MCF 10A (cell line): Measurements from ENCODE around the gene TTC33. TPM values are rescaled to one million over a fixed set of nuclear protein-coding genes. Genes with fewer than 3 reads are reported as not detected.

Experiments used
- BruUV-seq: library from RNA; stranded (reverse); fragments of 400-500 nt; replicated peaks from 2 replicates; lab custom pipeline; 2021; lab: Mats Ljungman, UMichigan
- CTCF ChIA-PET: fragments of 300-600 bp; sonication (Branson Sonifier 250); formaldehyde crosslinking; extraction: SDS; loops from one replicate; lab custom pipeline; 2021; ENCODE audit warnings: antibody characterized with exemption, inconsistent platforms; lab: Yijun Ruan, JAX
- POLR2A ChIA-PET: fragments of 300-600, 350-650 bp; sonication (Branson Sonifier 250); formaldehyde crosslinking; extraction: SDS; loops from one replicate; lab custom pipeline; 2020; ENCODE audit warnings: antibody characterized with exemption, inconsistent platforms; lab: Yijun Ruan, JAX
- DNase-seq: peaks from one replicate; pipeline ENCODE4 v3.0.0-alpha.2; 2018; ENCODE audit not compliant: unreplicated experiment
- H3K27ac Mint-ChIP-seq: one replicate; pipeline ENCODE4 v1.8.0; 2022; ENCODE audit warnings: mild to moderate bottlenecking, low read depth, mixed read lengths; ENCODE audit not compliant: unreplicated experiment
- H3K27me3 Mint-ChIP-seq: one replicate; pipeline ENCODE4 v1.8.0; 2022; ENCODE audit warnings: mixed read lengths; ENCODE audit not compliant: insufficient read depth, unreplicated experiment
- H3K36me3 Mint-ChIP-seq: one replicate; pipeline ENCODE4 v1.8.0; 2022; ENCODE audit warnings: mild to moderate bottlenecking, moderate library complexity, mixed read lengths; ENCODE audit not compliant: insufficient read depth, unreplicated experiment
- H3K4me1 Mint-ChIP-seq: one replicate; pipeline ENCODE4 v1.8.0; 2022; ENCODE audit warnings: mixed read lengths; ENCODE audit not compliant: insufficient read depth, unreplicated experiment
- H3K4me3 Mint-ChIP-seq: one replicate; pipeline ENCODE4 v1.8.0; 2022; ENCODE audit warnings: mild to moderate bottlenecking, moderate library complexity, mixed read lengths; ENCODE audit not compliant: unreplicated experiment
- H3K9me3 Mint-ChIP-seq: one replicate; pipeline ENCODE4 v1.8.0; 2022; ENCODE audit warnings: mixed read lengths; ENCODE audit not compliant: unreplicated experiment
- intact Hi-C: fragments of 100-400 bp; cut with micrococcal nuclease; formaldehyde crosslinking; loops from 2 replicates; pipeline ENCODE4 v1.14.1; 2022
- total RNA-seq: library from RNA; stranded (reverse); gene quantifications from 2 replicates; pipeline ENCODE4 v1.2.3, GENCODE V29; 2022
- TF ChIP-seq, protein P1 (sequence below): fragments of 200-600 bp; IDR thresholded peaks from one replicate; pipeline ENCODE4 v1.8.0; 2022; ENCODE audit warnings: antibody characterized with exemption, mild to moderate bottlenecking; ENCODE audit not compliant: unreplicated experiment

Gene TTC33
- total RNA-seq, 1 experiment from 2014 or later = 13.3 TPM

GRCh38 chr5:40681363-40682153 is 74.2 kb downstream of the TTC33 start:
- no TSS peak for BruUV-seq
- no peak for DNase-seq
- ChIA-PET POLR2A (interaction anchor here (0.6 to 1.7 kb wide), 2 partner anchors 67 to 271 kb away, joined by 3 to 6 read pairs; no protein-coding TSS in a partner anchor), CTCF (interaction anchor here (0.7 to 6.4 kb wide), 4 partner anchors 54 to 967 kb away, joined by 3 to 63 read pairs (median 14); no protein-coding TSS in a partner anchor)
- Mint-ChIP-seq H3K27ac (no peak overlapping the region), H3K27me3 (no peaks in the 10 kb centered on the region), H3K36me3 (peaks cover 15% of the 10 kb centered on the region), H3K4me1 (peaks cover 68% of the 10 kb centered on the region), H3K9me3 (no peaks in the 10 kb centered on the region), H3K4me3 (peak overlapping the region; percentile 91)
- intact Hi-C loops = loop anchor here (10.0 kb wide), 1 partner anchor 457 kb away; no protein-coding TSS in a partner anchor
- TF ChIP-seq, protein P1, sequence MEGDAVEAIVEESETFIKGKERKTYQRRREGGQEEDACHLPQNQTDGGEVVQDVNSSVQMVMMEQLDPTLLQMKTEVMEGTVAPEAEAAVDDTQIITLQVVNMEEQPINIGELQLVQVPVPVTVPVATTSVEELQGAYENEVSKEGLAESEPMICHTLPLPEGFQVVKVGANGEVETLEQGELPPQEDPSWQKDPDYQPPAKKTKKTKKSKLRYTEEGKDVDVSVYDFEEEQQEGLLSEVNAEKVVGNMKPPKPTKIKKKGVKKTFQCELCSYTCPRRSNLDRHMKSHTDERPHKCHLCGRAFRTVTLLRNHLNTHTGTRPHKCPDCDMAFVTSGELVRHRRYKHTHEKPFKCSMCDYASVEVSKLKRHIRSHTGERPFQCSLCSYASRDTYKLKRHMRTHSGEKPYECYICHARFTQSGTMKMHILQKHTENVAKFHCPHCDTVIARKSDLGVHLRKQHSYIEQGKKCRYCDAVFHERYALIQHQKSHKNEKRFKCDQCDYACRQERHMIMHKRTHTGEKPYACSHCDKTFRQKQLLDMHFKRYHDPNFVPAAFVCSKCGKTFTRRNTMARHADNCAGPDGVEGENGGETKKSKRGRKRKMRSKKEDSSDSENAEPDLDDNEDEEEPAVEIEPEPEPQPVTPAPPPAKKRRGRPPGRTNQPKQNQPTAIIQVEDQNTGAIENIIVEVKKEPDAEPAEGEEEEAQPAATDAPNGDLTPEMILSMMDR = no peak

DNA sequence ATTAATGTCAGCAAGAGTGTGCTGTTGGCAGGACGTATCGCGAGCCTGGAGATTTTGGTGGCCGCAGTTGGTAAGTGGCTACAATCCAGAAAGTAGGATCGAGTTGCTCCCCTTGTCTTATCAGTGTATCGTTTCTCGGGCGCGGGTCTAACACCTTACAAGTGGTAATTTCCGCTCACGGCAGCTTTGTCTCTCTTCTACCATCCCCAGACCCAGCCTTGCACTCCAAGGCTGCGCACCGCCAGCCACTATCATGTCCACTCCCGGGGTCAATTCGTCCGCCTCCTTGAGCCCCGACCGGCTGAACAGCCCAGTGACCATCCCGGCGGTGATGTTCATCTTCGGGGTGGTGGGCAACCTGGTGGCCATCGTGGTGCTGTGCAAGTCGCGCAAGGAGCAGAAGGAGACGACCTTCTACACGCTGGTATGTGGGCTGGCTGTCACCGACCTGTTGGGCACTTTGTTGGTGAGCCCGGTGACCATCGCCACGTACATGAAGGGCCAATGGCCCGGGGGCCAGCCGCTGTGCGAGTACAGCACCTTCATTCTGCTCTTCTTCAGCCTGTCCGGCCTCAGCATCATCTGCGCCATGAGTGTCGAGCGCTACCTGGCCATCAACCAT is 74.9 kb downstream of the TTC33 start:
- H3K27ac Mint-ChIP-seq = peak overlapping the region; percentile 97
- no TSS peak for BruUV-seq
- no peak for DNase-seq
- ChIA-PET CTCF (interaction anchor here (0.7 to 6.4 kb wide), 5 partner anchors 8 to 966 kb away, joined by 3 to 63 read pairs (median 9); no protein-coding TSS in a partner anchor), POLR2A (interaction anchor here (0.6 to 1.7 kb wide), 10 partner anchors 58 to 966 kb away, joined by 3 to 6 read pairs (median 3); partner anchors contain the start of gene RPL37)
- no peaks in the 10 kb centered on the region for H3K9me3 Mint-ChIP-seq
- TF ChIP-seq, protein P1 = no peak
- peaks cover 10% of the 10 kb centered on the region for H3K36me3 Mint-ChIP-seq
- H3K4me1 Mint-ChIP-seq = peaks cover 65% of the 10 kb centered on the region
- H3K4me3 Mint-ChIP-seq = peak overlapping the region; percentile 91
- intact Hi-C loops = loop anchor here (10.0 kb wide), 1 partner anchor 456 kb away; no protein-coding TSS in a partner anchor
- H3K27me3 Mint-ChIP-seq = no peaks in the 10 kb centered on the region

DNA sequence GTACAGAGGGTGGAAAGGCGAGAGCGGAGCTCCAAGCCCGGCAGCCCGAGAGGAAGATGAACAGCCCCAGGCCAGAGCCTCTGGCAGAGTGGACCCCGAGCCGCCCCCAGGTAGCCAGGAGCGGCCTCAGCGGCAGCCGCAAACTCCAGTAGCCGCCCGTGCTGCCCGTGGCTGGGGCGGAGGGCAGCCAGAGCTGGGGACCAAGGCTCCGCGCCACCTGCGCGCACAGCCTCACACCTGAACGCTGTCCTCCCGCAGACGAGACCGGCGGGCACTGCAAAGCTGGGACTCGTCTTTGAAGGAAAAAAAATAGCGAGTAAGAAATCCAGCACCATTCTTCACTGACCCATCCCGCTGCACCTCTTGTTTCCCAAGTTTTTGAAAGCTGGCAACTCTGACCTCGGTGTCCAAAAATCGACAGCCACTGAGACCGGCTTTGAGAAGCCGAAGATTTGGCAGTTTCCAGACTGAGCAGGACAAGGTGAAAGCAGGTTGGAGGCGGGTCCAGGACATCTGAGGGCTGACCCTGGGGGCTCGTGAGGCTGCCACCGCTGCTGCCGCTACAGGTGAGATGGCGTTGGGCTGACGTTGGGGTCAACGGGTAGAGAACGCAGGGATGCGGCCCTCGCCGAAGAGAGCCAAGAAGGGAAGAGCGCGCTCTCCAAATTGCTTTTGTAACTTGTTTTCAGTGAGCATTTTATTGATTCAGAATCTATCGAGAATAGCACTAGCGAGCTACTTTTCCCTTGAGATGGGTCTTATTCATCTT is 75.7 kb downstream of the TTC33 start, which contains the start of gene PTGER4:
TSS of gene PTGER4 (plus strand) at position 3 of the 769 bp plus-strand sequence. CDS start 1,079 bp downstream, outside the sequence.
- TF ChIP-seq, protein P1 = no peak
- no peaks in the 10 kb centered on the region for H3K9me3 Mint-ChIP-seq
- H3K4me3 Mint-ChIP-seq = peak within 1 kb of the TSS; percentile 91
- H3K36me3 Mint-ChIP-seq = peaks cover 6% of the 10 kb centered on the region
- no peaks in the 10 kb centered on the region for H3K27me3 Mint-ChIP-seq
- intact Hi-C loops = loop anchor here (2.0 to 10.0 kb wide), 7 partner anchors 78 to 513 kb away; no protein-coding TSS in a partner anchor
- POLR2A ChIA-PET = interaction anchor here (0.6 to 1.7 kb wide), 20 partner anchors 59 to 1081 kb away, joined by 3 to 6 read pairs (median 3); partner anchors contain the start of genes RPL37 and TTC33
- TSS peak; percentile 59 for BruUV-seq
- peak within 1 kb of the TSS; percentile 97 for H3K27ac Mint-ChIP-seq
- CTCF ChIA-PET = interaction anchor here (0.6 to 4.2 kb wide), 8 partner anchors 9 to 966 kb away, joined by 3 to 25 read pairs (median 4); no protein-coding TSS in a partner anchor
- no peak for DNase-seq
- peaks cover 57% of the 10 kb centered on the region for H3K4me1 Mint-ChIP-seq
